Measurements from ENCODE around the gene AMER2.

AMER2 gene

GRCh38 chr13:25118378-25118905 lies 53.6 kb downstream of the AMER2 start:
- Histone ChIP-seq H3K36me3 (ENCODE audit: control insufficient read depth, low read length) (no peaks in the 10 kb centered on the region), H3F3A (ENCODE audit: control insufficient read depth, insufficient read depth) (no peaks in the 10 kb centered on the region), H4K20me1 (ENCODE audit: control insufficient read depth, insufficient read depth, low read depth, low read length) (no peaks in the 10 kb centered on the region), H3K9me2 (replicated peaks; ENCODE audit: control insufficient read depth, low read length) (no peaks in the 10 kb centered on the region), H3K27me3 (ENCODE audit: control insufficient read depth, low read length) (peaks cover 3% of the 10 kb centered on the region), H3K4me3 (ENCODE audit: low read length) (no peak overlapping the region), H3K4me1 (ENCODE audit: control insufficient read depth, low read length) (peaks cover 7% of the 10 kb centered on the region), H3K79me2 (ENCODE audit: control insufficient read depth, low read length) (no peaks in the 10 kb centered on the region), H3K27ac (ENCODE audit: low read depth, low read length) (no peak overlapping the region), H3K9me3 (ENCODE audit: control insufficient read depth, insufficient read depth, low read length) (no peaks in the 10 kb centered on the region), H3K4me2 (ENCODE audit: low read length) (no peak overlapping the region)
- TF ChIP-seq CTCF (IDR thresholded peaks at IDR 0.05; ENCODE audit: low read depth, low read length, poor library complexity, severe bottlenecking) (no peak), EZH2phosphoT487 (IDR thresholded peaks at IDR 0.05; ENCODE audit: borderline replicate concordance, low read length) (no peak)

- Histone ChIP-seq H3K27me3 (ENCODE audit: control insufficient read depth, low read length) (peaks cover 10% of the 10 kb centered on the region), H3K9me2 (replicated peaks; ENCODE audit: control insufficient read depth, low read length) (no peaks in the 10 kb centered on the region), H3K9me3 (ENCODE audit: control insufficient read depth, insufficient read depth, low read length) (no peaks in the 10 kb centered on the region), H3K79me2 (ENCODE audit: control insufficient read depth, low read length) (no peaks in the 10 kb centered on the region), H3K4me1 (ENCODE audit: control insufficient read depth, low read length) (peaks cover 7% of the 10 kb centered on the region), H3K4me2 (ENCODE audit: low read length) (no peak overlapping the region), H3K36me3 (ENCODE audit: control insufficient read depth, low read length) (no peaks in the 10 kb centered on the region), H4K20me1 (ENCODE audit: control insufficient read depth, insufficient read depth, low read depth, low read length) (no peaks in the 10 kb centered on the region), H3K27ac (ENCODE audit: low read depth, low read length) (no peak overlapping the region), H3F3A (ENCODE audit: control insufficient read depth, insufficient read depth) (no peaks in the 10 kb centered on the region), H3K4me3 (ENCODE audit: low read length) (no peak overlapping the region)
- TF ChIP-seq CTCF (IDR thresholded peaks at IDR 0.05; ENCODE audit: low read depth, low read length, poor library complexity, severe bottlenecking) (no peak), EZH2phosphoT487 (IDR thresholded peaks at IDR 0.05; ENCODE audit: borderline replicate concordance, low read length) (no peak)
Observed at GRCh38 chr13:25117312-25117711, 54.8 kb downstream of the AMER2 start.

- H3K9me3 ChIP-seq (ENCODE audit: control insufficient read depth, insufficient read depth, low read length) = no peaks in the 10 kb centered on the region
- TF ChIP-seq CTCF (IDR thresholded peaks at IDR 0.05; ENCODE audit: low read depth, low read length, poor library complexity, severe bottlenecking) (no peak), EZH2phosphoT487 (IDR thresholded peaks at IDR 0.05; ENCODE audit: borderline replicate concordance, low read length) (no peak)
- no peak overlapping the region for H3K27ac ChIP-seq (ENCODE audit: low read depth, low read length)
Observed at GRCh38 chr13:25116044-25116443, 56.0 kb downstream of the AMER2 start.

More at GRCh38 chr13:25116044-25116443, 56.0 kb downstream of the AMER2 start:
- H3K27me3 ChIP-seq (ENCODE audit: control insufficient read depth, low read length) = peaks cover 13% of the 10 kb centered on the region
- peaks cover 7% of the 10 kb centered on the region for H3K4me1 ChIP-seq (ENCODE audit: control insufficient read depth, low read length)
- no peak overlapping the region for H3K4me3 ChIP-seq (ENCODE audit: low read length)
- no peak overlapping the region for H3K4me2 ChIP-seq (ENCODE audit: low read length)
- no peaks in the 10 kb centered on the region for H3K9me2 ChIP-seq (replicated peaks; ENCODE audit: control insufficient read depth, low read length)
- H3K79me2 ChIP-seq (ENCODE audit: control insufficient read depth, low read length) = no peaks in the 10 kb centered on the region
- no peaks in the 10 kb centered on the region for H4K20me1 ChIP-seq (ENCODE audit: control insufficient read depth, insufficient read depth, low read depth, low read length)
- no peaks in the 10 kb centered on the region for H3F3A ChIP-seq (ENCODE audit: control insufficient read depth, insufficient read depth)
- H3K36me3 ChIP-seq (ENCODE audit: control insufficient read depth, low read length) = no peaks in the 10 kb centered on the region
